ENCODE results near the gene DISP3. TPM values are rescaled to one million over a fixed set of nuclear protein-coding genes. Genes with fewer than 3 reads are reported as not detected.

Gene DISP3
- total RNA-seq, 1 donor from 2014 or later = under 0.01 TPM

GRCh38 chr1:11514366-11514765 lies 35.4 kb downstream of the DISP3 start:
- no peak for DNase-seq (ENCODE audit: low read depth in 2 of 2)

DNA sequence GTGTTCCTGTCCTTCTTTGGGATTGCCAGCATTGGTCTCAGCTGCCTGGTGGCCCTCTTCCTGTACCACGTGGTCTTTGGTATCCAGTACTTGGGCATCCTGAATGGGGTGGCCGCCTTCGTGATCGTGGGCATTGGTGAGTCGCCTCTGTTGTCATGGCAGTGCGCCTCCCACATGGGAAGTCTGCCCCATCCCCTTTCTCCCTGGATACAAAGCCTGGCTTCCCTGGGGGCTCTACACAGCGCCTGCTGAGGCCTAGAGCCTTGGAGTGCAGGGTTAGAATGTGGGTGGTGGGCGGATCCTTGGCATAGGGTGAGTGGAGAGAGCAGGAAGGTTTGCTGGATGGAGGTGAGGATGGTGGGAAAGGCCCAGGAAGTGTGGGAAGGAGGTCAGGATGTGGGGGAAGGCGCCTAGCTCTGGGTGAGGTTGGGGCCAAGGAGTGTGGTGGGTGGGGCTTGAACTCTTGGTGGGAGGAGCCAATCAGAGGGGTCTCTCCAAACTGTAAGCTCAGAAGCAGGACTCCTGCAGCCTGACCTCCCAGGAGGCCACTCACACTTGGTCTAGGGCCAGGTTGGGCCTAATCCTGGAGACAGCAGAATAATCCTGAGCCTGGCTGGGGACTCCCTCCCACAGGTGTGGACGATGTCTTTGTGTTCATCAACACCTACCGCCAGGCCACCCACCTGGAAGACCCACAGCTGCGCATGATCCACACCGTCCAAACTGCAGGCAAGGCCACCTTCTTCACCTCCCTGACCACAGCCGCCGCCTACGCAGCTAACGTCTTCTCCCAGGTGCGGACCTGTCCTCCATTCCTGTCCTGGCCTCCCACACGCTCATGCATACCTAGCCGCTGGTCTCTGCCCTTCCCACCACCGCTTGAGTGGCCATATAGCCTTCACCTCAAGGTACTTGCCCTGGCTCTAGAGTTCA lies 36.7 kb downstream of the DISP3 start:
- DNase-seq (ENCODE audit: low read depth in 2 of 2) = no peak

DNA sequence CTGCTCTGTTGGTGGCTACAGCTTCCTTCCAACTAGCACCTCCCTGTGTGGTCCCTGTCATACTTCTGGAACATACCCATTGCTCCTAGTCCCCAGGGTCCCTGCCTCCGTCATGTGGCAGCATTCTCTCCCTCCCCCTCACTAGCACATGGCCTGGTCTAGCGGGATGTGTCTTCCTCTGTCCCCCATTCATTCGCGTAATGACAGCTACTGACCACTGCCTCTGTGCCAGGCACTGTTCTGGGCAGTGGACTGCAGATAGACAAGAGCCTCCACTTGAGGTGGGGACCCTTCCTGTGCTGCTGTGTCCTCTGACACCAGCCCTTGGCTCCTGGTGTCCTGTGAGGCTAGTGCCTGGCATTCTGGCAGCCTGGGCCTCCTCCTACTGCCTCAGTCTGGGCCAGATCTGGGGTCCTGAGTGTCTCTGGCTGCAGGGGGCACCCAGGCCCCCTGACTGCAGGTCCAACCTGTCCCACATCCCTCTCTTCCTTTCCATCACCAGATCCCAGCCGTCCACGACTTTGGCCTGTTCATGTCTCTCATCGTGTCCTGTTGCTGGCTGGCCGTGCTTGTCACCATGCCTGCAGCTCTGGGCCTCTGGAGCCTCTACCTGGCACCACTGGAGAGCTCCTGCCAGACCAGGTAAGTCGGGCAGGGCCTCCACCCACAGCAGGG lies 38.1 kb downstream of the DISP3 start:
- no peak for DNase-seq (ENCODE audit: low read depth in 2 of 2)

DNA sequence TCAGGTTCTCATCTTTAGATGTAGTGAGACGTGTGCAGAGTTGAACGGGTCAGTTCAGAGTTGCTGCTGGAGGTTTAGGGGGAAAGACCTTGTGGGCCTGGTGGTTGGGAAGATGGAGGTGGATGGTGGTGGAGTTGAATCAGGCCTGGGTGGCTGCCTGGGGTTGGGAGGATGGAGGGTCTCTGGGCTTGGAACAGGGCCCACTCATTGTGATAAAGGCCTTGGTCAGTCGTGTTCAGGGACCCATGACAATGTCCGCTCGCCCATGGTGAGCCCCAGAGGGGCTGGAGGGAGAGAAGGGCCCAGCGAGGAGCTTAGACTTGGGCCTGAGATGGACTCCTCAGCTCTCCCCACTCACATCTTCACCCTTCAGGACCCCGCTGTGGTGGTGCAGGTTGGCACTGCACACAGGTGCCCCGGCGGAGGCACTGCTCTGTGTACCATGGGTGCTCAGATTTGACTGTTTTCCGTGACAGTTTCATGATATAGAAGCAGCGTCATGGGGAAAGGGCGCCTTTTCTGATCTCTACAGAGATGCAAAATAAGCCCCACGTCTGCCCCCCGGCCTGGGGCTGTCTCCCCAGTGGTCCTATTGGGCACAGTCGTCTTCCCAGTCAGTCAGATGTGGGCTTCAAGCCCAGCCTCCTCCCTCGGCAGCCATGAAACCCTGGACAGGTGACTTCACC lies 39.2 kb downstream of the DISP3 start:
- no peak for DNase-seq (ENCODE audit: low read depth in 2 of 2)

DNA sequence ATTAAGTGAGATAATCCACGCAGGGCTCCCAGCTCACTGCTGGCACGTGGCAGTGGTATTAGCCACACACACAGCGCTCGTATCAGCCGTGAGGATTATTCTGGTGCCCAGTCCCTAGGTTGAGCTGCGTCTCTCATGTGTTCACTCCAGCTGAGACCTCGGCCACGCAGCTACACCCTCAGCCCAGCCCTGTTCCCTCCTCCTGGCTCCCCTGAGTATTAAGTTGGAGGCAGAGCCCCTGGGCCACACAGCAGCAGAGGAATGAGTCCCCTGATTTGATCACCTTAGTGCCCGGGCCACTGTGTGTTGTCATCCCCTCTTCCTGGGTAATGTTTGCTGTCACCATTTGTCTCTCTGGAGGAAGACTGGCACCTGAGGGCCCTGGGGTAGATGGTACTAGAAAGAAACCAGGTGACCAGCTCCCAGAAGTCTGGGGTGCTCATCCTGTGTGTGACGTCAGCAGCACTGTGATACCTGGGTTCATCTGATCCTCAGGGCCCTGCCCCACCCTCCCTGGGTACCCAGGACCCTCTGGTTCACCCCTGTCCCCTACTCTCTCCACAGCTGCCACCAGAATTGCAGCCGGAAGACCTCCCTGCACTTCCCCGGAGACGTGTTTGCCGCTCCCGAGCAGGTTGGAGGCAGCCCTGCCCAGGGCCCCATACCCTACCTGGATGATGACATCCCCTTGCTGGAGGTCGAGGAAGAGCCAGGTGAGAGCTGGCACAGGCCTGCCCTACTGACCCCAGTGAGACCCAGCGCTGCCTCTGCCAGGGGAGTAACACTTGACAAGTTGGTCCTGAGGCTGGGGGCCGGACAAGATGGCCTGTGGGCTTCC lies 40.1 kb downstream of the DISP3 start:
- DNase-seq (ENCODE audit: low read depth in 2 of 2) = no peak

DNA sequence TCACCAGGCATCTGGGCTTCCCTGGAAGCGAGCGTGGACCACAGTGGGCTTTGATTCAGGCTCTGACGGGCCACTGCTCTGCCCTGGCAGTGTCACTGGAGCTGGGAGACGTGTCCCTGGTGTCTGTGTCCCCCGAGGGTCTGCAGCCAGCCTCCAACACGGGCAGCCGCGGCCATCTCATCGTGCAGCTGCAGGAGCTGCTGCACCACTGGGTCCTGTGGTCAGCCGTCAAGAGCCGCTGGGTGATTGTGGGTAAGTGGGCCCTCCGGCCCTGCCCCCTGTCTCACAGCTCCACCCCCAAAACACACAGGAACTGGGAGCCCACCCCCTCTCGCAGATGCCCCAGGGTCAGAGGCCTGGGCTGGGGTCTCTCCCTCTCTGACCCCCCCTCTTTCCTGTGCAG lies 40.7 kb downstream of the DISP3 start:
- DNase-seq (ENCODE audit: low read depth in 2 of 2) = no peak

DNA sequence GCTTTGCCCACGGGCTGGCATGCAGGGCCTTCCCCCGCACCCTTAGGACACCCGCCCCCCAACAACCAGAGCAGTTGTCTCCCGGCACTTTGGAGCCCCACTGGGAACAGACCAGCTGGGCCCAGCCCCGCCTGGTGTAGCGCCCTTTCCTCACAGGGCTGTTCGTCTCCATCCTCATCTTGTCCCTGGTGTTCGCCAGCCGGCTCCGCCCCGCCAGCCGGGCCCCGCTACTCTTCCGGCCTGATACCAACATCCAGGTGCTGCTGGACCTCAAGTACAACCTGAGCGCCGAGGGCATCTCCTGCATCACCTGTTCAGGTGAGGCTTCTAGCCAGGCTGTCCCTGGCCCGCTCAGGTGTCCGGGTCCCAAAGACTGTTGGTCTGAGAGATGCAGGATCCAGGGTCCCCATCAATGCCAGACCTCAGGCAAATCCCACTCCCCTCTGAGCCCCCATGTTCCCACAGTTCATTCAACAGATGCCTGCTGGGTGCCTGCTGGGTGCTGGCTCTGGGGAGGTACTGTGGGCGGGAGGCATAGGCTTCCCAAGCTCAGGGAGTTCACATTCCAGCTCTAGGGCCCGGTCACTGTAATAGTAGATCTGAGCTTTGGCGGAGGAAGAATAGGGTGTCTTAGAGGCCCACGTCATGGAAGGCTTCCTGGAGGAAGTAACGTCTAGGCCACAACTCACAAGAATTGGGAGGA lies 41.7 kb downstream of the DISP3 start:
- DNase-seq (ENCODE audit: low read depth in 2 of 2) = no peak

GRCh38 chr1:11521582-11522399 lies 42.8 kb downstream of the DISP3 start:
- DNase-seq (ENCODE audit: low read depth in 2 of 2) = no peak

DNA sequence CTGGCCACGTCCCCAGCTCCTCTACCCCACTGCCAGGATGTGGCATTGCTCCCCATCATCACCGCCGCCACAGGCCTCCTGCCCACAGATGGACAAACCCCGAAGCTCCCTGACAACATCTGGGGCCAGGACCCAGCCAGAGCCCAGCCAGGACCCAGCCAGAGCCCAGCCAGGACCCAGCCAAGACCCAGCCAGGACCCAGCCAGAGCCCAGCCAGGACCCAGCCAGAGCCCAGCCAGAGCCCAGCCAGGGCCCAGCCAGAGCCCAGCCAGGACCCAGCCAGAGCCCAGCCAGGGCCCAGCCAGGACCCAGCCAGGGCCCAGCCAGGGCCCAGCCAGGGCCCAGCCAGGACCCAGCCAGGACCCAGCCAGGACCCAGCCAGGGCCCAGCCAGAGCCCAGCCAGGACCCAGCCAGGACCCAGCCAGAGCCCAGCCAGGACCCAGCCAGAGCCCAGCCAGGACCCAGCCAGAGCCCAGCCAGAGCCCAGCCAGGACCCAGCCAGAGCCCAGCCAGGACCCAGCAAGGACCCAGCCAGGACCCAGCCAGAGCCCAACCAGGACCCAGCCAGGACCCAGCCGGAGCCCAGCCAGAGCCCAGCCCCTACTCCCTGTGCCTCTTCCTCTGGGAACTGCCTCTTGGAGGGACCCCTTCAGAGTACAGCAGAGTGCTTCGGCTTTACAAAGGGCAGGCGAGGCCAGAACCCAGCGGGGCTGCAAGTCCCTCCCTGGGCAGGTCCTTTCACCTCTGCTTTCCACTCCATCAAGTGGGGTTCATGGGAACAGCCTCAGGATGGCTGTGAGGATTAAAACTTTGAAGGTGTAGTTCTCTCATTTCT lies 43.7 kb downstream of the DISP3 start:
- DNase-seq (ENCODE audit: low read depth in 2 of 2) = no peak

DNA sequence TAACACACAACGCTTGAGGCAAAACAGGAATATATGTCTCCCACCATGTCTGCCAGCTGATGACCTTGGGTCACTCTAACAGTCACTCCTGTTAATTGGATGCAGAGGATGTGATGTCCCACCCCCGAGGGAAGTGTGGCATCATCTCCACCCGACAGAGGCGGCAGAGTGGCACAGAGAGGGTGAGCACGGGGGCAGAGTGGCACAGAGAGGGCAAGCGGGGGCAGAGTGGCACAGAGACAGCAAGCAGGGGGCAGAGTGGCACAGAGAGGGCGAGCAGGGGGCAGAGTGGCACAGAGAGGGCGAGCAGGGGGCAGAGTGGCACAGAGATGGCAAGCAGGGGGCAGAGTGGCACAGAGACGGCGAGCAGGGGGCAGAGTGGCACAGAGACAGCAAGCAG lies 44.3 kb downstream of the DISP3 start:
- DNase-seq (ENCODE audit: low read depth in 2 of 2) = no peak

GRCh38 chr1:11523746-11524464 lies 45.0 kb downstream of the DISP3 start:
- DNase-seq (ENCODE audit: low read depth in 2 of 2) = no peak

DNA sequence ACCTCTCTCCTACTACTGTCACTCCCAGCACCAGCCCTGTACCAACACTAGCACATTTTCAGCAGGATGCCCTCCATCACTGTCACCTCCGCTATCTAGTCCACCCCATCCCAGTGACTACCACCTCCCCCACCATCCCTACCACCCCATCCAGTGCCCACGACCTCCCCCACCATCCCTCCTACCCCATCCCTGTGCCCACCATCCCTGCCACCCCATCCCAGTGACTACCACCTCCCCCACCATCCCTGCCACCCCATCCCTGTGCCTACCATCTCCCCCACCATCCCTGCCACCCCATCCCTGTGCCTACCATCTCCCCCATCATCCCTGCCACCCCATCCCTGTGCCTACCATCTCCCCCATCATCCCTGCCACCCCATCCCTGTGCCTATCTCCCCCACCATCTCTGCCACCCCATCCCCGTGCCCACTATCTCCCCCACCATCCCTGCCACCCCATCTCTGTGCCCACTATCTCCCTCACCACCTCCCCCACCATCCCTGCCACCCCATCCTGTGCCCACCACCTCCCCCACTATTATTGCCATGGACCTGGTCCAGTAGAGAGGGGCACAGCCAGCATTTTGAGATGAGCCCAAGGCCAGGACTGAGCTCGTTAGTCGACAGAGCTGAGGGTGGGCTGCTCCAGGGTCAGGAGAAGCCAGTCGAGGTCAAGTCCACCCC lies 45.7 kb downstream of the DISP3 start:
- DNase-seq (ENCODE audit: low read depth in 2 of 2) = no peak

- no peak for DNase-seq (ENCODE audit: low read depth in 2 of 2)
Measured at GRCh38 chr1:11525151-11525505, 46.2 kb downstream of the DISP3 start.

GRCh38 chr1:11525516-11525915 lies 46.6 kb downstream of the DISP3 start:
- no peak for DNase-seq (ENCODE audit: low read depth in 2 of 2)

GRCh38 chr1:11526071-11526895 lies 47.3 kb downstream of the DISP3 start:
- no peak for DNase-seq (ENCODE audit: low read depth in 2 of 2)

- no peak for DNase-seq (ENCODE audit: low read depth in 2 of 2)
Measured at GRCh38 chr1:11527541-11528452, 48.8 kb downstream of the DISP3 start.
